ENCODE results near the gene WWOX. TPM values are rescaled to one million over a fixed set of nuclear protein-coding genes. Genes with fewer than 3 reads are reported as not detected.

The WWOX gene
- total and polyA plus RNA-seq, 2 of the 13 experiments (the other 11 are each of a cell fraction or from before 2014, with no cell fraction given) = 9.1 to 37.4 TPM

DNA sequence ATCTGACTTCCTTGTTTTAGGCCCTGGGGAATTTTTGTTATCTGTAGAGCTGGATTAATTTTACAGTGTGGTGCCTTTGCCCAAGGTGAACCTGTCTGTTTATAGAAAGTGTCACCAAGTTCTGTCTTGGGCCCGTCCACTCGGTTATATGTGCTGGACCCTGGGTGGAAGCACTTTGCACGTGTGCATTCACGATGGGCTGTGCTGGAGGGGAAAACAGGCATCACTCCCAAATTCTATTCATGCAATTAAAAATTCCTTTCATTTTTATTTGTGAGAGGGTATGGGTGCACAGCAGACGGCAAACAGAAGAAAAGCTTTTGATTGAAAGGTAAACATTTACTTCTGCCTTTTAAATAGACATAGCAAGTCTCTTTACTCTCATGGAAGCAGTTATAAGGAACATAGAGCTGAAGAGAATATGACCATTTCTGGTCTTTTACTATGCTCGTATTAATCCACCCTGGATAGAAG lies 101.2 kb downstream of the WWOX start (continued):
- TF ChIP-seq DPF2 (CRISPR knock-in tag; IDR thresholded peaks at IDR 0.05; ENCODE audit: borderline replicate concordance, low read depth) (peak; percentile 79), ZNF280D (CRISPR knock-in tag; IDR thresholded peaks at IDR 0.05) (peak; percentile 58; the same call in 1 of the 2 replicates), KDM6A (CRISPR knock-in tag; IDR thresholded peaks at IDR 0.05; ENCODE audit: low read depth) (0 out of 2 replicates have a peak, but pooled peaks have one; percentile 8), ZMAT5 (CRISPR knock-in tag; IDR thresholded peaks at IDR 0.05; ENCODE audit: borderline replicate concordance, low read depth) (no peak), GLMP (CRISPR knock-in tag; IDR thresholded peaks at IDR 0.05; ENCODE audit: borderline replicate concordance) (no peak), SOX13 (IDR thresholded peaks at IDR 0.05) (no peak), SOX13 (CRISPR knock-in tag; conservative IDR thresholded peaks at IDR 0.05 in 1 of 2, IDR thresholded peaks at IDR 0.05 in 1 of 2) (peak in 1 of 2 experiments; percentile 78; a peak in 2 of 4 replicates), ZNF260 (CRISPR knock-in tag; IDR thresholded peaks at IDR 0.05; ENCODE audit: borderline replicate concordance, low read depth) (no peak), ZNF225 (CRISPR knock-in tag; IDR thresholded peaks at IDR 0.05) (no peak), HMG20A (CRISPR knock-in tag; IDR thresholded peaks at IDR 0.05; ENCODE audit: borderline replicate concordance) (peak; percentile 84; the same call in 1 of the 2 replicates), SNAPC2 (CRISPR knock-in tag; IDR thresholded peaks at IDR 0.05) (peak; percentile 50; the same call in 1 of the 2 replicates), SKIL (CRISPR knock-in tag; IDR thresholded peaks at IDR 0.05; ENCODE audit: borderline replicate concordance) (no peak), ZBTB7B (CRISPR knock-in tag; IDR thresholded peaks at IDR 0.05) (0 out of 2 replicates have a peak, but pooled peaks have one; percentile 37), ZNF101 (CRISPR knock-in tag; IDR thresholded peaks at IDR 0.05; ENCODE audit: borderline replicate concordance, low read depth) (no peak)
- TF ChIP-seq, protein P1, sequence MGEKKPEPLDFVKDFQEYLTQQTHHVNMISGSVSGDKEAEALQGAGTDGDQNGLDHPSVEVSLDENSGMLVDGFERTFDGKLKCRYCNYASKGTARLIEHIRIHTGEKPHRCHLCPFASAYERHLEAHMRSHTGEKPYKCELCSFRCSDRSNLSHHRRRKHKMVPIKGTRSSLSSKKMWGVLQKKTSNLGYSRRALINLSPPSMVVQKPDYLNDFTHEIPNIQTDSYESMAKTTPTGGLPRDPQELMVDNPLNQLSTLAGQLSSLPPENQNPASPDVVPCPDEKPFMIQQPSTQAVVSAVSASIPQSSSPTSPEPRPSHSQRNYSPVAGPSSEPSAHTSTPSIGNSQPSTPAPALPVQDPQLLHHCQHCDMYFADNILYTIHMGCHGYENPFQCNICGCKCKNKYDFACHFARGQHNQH (CRISPR knock-in tag; IDR thresholded peaks at IDR 0.05) = peak; percentile 43; the same call in 1 of the 2 replicates
- TF ChIP-seq, protein P2, sequence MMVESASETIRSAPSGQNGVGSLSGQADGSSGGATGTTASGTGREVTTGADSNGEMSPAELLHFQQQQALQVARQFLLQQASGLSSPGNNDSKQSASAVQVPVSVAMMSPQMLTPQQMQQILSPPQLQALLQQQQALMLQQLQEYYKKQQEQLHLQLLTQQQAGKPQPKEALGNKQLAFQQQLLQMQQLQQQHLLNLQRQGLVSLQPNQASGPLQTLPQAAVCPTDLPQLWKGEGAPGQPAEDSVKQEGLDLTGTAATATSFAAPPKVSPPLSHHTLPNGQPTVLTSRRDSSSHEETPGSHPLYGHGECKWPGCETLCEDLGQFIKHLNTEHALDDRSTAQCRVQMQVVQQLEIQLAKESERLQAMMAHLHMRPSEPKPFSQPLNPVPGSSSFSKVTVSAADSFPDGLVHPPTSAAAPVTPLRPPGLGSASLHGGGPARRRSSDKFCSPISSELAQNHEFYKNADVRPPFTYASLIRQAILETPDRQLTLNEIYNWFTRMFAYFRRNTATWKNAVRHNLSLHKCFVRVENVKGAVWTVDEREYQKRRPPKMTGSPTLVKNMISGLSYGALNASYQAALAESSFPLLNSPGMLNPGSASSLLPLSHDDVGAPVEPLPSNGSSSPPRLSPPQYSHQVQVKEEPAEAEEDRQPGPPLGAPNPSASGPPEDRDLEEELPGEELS (CRISPR knock-in tag; IDR thresholded peaks at IDR 0.05) = peak; percentile 82
